Colonic mucosa (tissue), 4 donors: ENCODE measurements around the gene RBM20. TPM values are rescaled to one million over a fixed set of nuclear protein-coding genes. Genes with fewer than 3 reads are reported as not detected.
"Not testable (repeated sequence)": the region's sequence is repeated elsewhere in the genome, so short reads cannot be mapped to it uniquely, and the experiment has no call there.

Source experiments
- DNase-seq: peaks from one replicate; pipeline ENCODE4 v3.0.0-alpha.2; 2020
- H3K27ac ChIP-seq: fragments of 200-600 bp; one replicate; pipeline ENCODE4 v1.8.0; 2021
- H3K27me3 ChIP-seq: fragments of 200-600 bp; one replicate; pipeline ENCODE4 v1.8.0; 2021
- H3K36me3 ChIP-seq: fragments of 200-600 bp; one replicate; pipeline ENCODE4 v1.8.0; 2021
- H3K4me1 ChIP-seq: fragments of 200-600 bp; one replicate; pipeline ENCODE4 v1.8.0; 2021; ENCODE audit warnings: mild to moderate bottlenecking
- H3K4me3 ChIP-seq: fragments of 200-600 bp; one replicate; pipeline ENCODE4 v1.8.0; 2021
- H3K9ac ChIP-seq, 2 donors: one replicate each; pipeline ENCODE4 v1.7.0; 2013; ENCODE audit warnings: control low read depth in 2 of 2, low read depth in 2 of 2, low read length in 2 of 2
- H3K9me3 ChIP-seq: fragments of 200-600 bp; one replicate; pipeline ENCODE4 v1.8.0; 2021
- CTCF ChIP-seq: fragments of 200-600 bp; IDR thresholded peaks from one replicate; pipeline ENCODE4 v1.8.0; 2022; ENCODE audit warnings: antibody characterized with exemption, mild to moderate bottlenecking
- intact Hi-C: fragments of 100-400 bp; cut with DNase I; formaldehyde crosslinking; loops from one replicate; pipeline ENCODE4 v1.14.1; 2022
- total RNA-seq, 2 donors: library from RNA; stranded (reverse); fragmentation: NEBNext Ultra II Directional in 1 of 2; extraction: Animal tissue kit (Norgen Biotek cat#: 25700) in 1 of 2; gene quantifications; one replicate each; pipeline ENCODE4 v1.2.1, GENCODE V29; 2021
- donor health status: healthy.
- donor health status: DM: no; HTN: no; CAD: no.
- donor health status: DM: no; HTN: no; CAD: no.

Gene RBM20
- total RNA-seq, 2 donors from 2014 or later, result 0.49 to 0.80 TPM

- intact Hi-C loops, result no loop called here
- Histone ChIP-seq H3K9ac (no peak overlapping the region), H3K27me3 (no peaks in the 10 kb centered on the region), H3K27ac (no peak overlapping the region), H3K4me3 (no peak overlapping the region), H3K9me3 (no peaks in the 10 kb centered on the region), H3K36me3 (no peaks in the 10 kb centered on the region), H3K4me1 (no peaks in the 10 kb centered on the region)
- DNase-seq, result no peak
- TF ChIP-seq CTCF, result no peak
Measured at GRCh38 chr10:110652475-110653118, 8.5 kb downstream of the RBM20 start.

GRCh38 chr10:110655320-110655719 lies 11.2 kb downstream of the RBM20 start:
- Histone ChIP-seq H3K36me3 (no peaks in the 10 kb centered on the region), H3K9ac (no peak overlapping the region), H3K27me3 (no peaks in the 10 kb centered on the region), H3K4me1 (no peaks in the 10 kb centered on the region), H3K27ac (no peak overlapping the region), H3K9me3 (no peaks in the 10 kb centered on the region), H3K4me3 (no peak overlapping the region)
- no peak for TF ChIP-seq CTCF
- intact Hi-C loops, result no loop called here
- no peak for DNase-seq

- Histone ChIP-seq H3K4me3 (no peak overlapping the region), H3K27me3 (no peaks in the 10 kb centered on the region), H3K4me1 (no peaks in the 10 kb centered on the region), H3K9me3 (no peaks in the 10 kb centered on the region), H3K9ac (no peak overlapping the region), H3K27ac (no peak overlapping the region), H3K36me3 (no peaks in the 10 kb centered on the region)
- intact Hi-C loops, result no loop called here
- TF ChIP-seq CTCF, result no peak
- DNase-seq, result no peak
Measured at GRCh38 chr10:110656612-110657011, 12.5 kb downstream of the RBM20 start.

GRCh38 chr10:110657973-110658691 lies 14.0 kb downstream of the RBM20 start:
- intact Hi-C loops, result no loop called here
- H3K9me3 ChIP-seq, result no peaks in the 10 kb centered on the region
- no peak overlapping the region for H3K27ac ChIP-seq
- DNase-seq, result no peak
- no peak overlapping the region for H3K4me3 ChIP-seq
- no peak for TF ChIP-seq CTCF
- no peak overlapping the region for H3K9ac ChIP-seq
- no peaks in the 10 kb centered on the region for H3K36me3 ChIP-seq
- H3K4me1 ChIP-seq, result no peaks in the 10 kb centered on the region
- H3K27me3 ChIP-seq, result no peaks in the 10 kb centered on the region

- H3K27me3 ChIP-seq, result no peaks in the 10 kb centered on the region
- no peak overlapping the region for H3K4me3 ChIP-seq
- no peaks in the 10 kb centered on the region for H3K4me1 ChIP-seq
- intact Hi-C loops, result no loop called here
- TF ChIP-seq CTCF, result no peak
- H3K9ac ChIP-seq, result no peak overlapping the region
- H3K27ac ChIP-seq, result no peak overlapping the region
- no peaks in the 10 kb centered on the region for H3K9me3 ChIP-seq
- no peak for DNase-seq
- H3K36me3 ChIP-seq, result no peaks in the 10 kb centered on the region
Measured at GRCh38 chr10:110659558-110659957, 15.4 kb downstream of the RBM20 start.

GRCh38 chr10:110660289-110660688 lies 16.2 kb downstream of the RBM20 start:
- not testable (repeated sequence) for H3K27me3 ChIP-seq

More at GRCh38 chr10:110660289-110660688, 16.2 kb downstream of the RBM20 start:
- H3K9me3 ChIP-seq, H3K9ac ChIP-seq, intact Hi-C loops, H3K4me1 ChIP-seq, H3K27ac ChIP-seq, H3K36me3 ChIP-seq, DNase-seq, H3K4me3 ChIP-seq: not testable (repeated sequence)
